ENCODE data around the gene CLIC4. TPM values are rescaled to one million over a fixed set of nuclear protein-coding genes. Genes with fewer than 3 reads are reported as not detected.
"Not testable (repeated sequence)": the region's sequence is repeated elsewhere in the genome, so short reads cannot be mapped to it uniquely, and the experiment has no call there.

Gene CLIC4
- total RNA-seq, 1 experiment from 2014 or later = 123 TPM

- Histone ChIP-seq H3K27ac (no peak overlapping the region), H4K20me1 (ENCODE audit: insufficient read depth) (peaks cover 17% of the 10 kb centered on the region)
Measured at GRCh38 chr1:24778141-24778540, 32.9 kb downstream of the CLIC4 start.

GRCh38 chr1:24779199-24779598 is 34.0 kb downstream of the CLIC4 start:
- POLR2A ChIA-PET (ENCODE audit: unreplicated experiment) = interaction anchor here (0.6 kb wide), 1 partner anchor 9 kb away, joined by 6 read pairs; no protein-coding TSS in a partner anchor

More at GRCh38 chr1:24778141-24778540, 32.9 kb downstream of the CLIC4 start:
- no peaks in the 10 kb centered on the region for H3K9me2 ChIP-seq (ENCODE audit: insufficient read depth)
- no peaks in the 10 kb centered on the region; the same call in 1 of the 2 replicates for H3F3A ChIP-seq (ENCODE audit: insufficient read depth, low read depth)
- H3K4me1 ChIP-seq (replicated peaks; ENCODE audit: insufficient read depth) = no peaks in the 10 kb centered on the region
- TF ChIP-seq EZH2 (IDR thresholded peaks at IDR 0.05; ENCODE audit: low read depth) (no peak), CTCF (conservative IDR thresholded peaks at IDR 0.05) (no peak)
- ChIA-PET CTCF (no interaction called here), POLR2A (ENCODE audit: unreplicated experiment) (no interaction called here)
- BruUV-seq (replicated peaks) = no TSS peak
- no peaks in the 10 kb centered on the region for H3K36me3 ChIP-seq (ENCODE audit: low read depth)
- no peaks in the 10 kb centered on the region for H3K27me3 ChIP-seq (ENCODE audit: insufficient read depth, low read depth)
- H3K79me2 ChIP-seq (ENCODE audit: low read depth) = peaks cover 26% of the 10 kb centered on the region
- H3K4me3 ChIP-seq = no peak overlapping the region
- no peaks in the 10 kb centered on the region for H3K9me3 ChIP-seq (ENCODE audit: insufficient read depth, low read depth)
- no peak for DNase-seq
- no peak overlapping the region for H2AFZ ChIP-seq
- H3K4me2 ChIP-seq = no peak overlapping the region
- intact Hi-C loops (cut with micrococcal nuclease; ENCODE audit: unreplicated experiment) = no loop called here

GRCh38 chr1:24779689-24780464 is 34.6 kb downstream of the CLIC4 start:
- Histone ChIP-seq H3K4me3 (no peak overlapping the region), H3K9me3 (ENCODE audit: insufficient read depth, low read depth) (no peaks in the 10 kb centered on the region), H2AFZ (no peak overlapping the region), H3K79me2 (ENCODE audit: low read depth) (peaks cover 24% of the 10 kb centered on the region), H3K9me2 (ENCODE audit: insufficient read depth) (no peaks in the 10 kb centered on the region), H3K4me1 (replicated peaks; ENCODE audit: insufficient read depth) (no peaks in the 10 kb centered on the region), H3K27me3 (ENCODE audit: insufficient read depth, low read depth) (no peaks in the 10 kb centered on the region), H4K20me1 (ENCODE audit: insufficient read depth) (peaks cover 17% of the 10 kb centered on the region), H3K27ac (no peak overlapping the region), H3K4me2 (no peak overlapping the region), H3F3A (ENCODE audit: insufficient read depth, low read depth) (no peaks in the 10 kb centered on the region; the same call in 1 of the 2 replicates), H3K36me3 (ENCODE audit: low read depth) (no peaks in the 10 kb centered on the region)
- ChIA-PET CTCF (no interaction called here), POLR2A (ENCODE audit: unreplicated experiment) (no interaction called here)
- DNase-seq = no peak
- TF ChIP-seq CTCF (conservative IDR thresholded peaks at IDR 0.05) (no peak), EZH2 (IDR thresholded peaks at IDR 0.05; ENCODE audit: low read depth) (no peak)
- BruUV-seq (replicated peaks) = no TSS peak
- intact Hi-C loops (cut with micrococcal nuclease; ENCODE audit: unreplicated experiment) = no loop called here

More at GRCh38 chr1:24779199-24779598, 34.0 kb downstream of the CLIC4 start:
- intact Hi-C loops (cut with micrococcal nuclease; ENCODE audit: unreplicated experiment); CTCF ChIA-PET; H3K27ac ChIP-seq; H2AFZ ChIP-seq; DNase-seq; H3K9me3 ChIP-seq (ENCODE audit: insufficient read depth, low read depth); H3F3A ChIP-seq (ENCODE audit: insufficient read depth, low read depth); H3K4me3 ChIP-seq; H3K27me3 ChIP-seq (ENCODE audit: insufficient read depth, low read depth); H3K4me2 ChIP-seq; H3K9me2 ChIP-seq (ENCODE audit: insufficient read depth); H3K4me1 ChIP-seq (replicated peaks; ENCODE audit: insufficient read depth); BruUV-seq (replicated peaks); H3K36me3 ChIP-seq (ENCODE audit: low read depth): not testable (repeated sequence)
- Histone ChIP-seq H4K20me1 (ENCODE audit: insufficient read depth) (peaks cover 17% of the 10 kb centered on the region), H3K79me2 (ENCODE audit: low read depth) (peaks cover 24% of the 10 kb centered on the region)

GRCh38 chr1:24780626-24781025 is 35.4 kb downstream of the CLIC4 start:
- H2AFZ ChIP-seq; POLR2A ChIA-PET (ENCODE audit: unreplicated experiment); H3K4me2 ChIP-seq; H3K27ac ChIP-seq; H3K4me3 ChIP-seq; H3K9me3 ChIP-seq (ENCODE audit: insufficient read depth, low read depth); DNase-seq; BruUV-seq (replicated peaks); intact Hi-C loops (cut with micrococcal nuclease; ENCODE audit: unreplicated experiment); H3F3A ChIP-seq (ENCODE audit: insufficient read depth, low read depth); H3K4me1 ChIP-seq (replicated peaks; ENCODE audit: insufficient read depth); H3K9me2 ChIP-seq (ENCODE audit: insufficient read depth); CTCF ChIA-PET; H3K36me3 ChIP-seq (ENCODE audit: low read depth); H3K27me3 ChIP-seq (ENCODE audit: insufficient read depth, low read depth): not testable (repeated sequence)
- Histone ChIP-seq H4K20me1 (ENCODE audit: insufficient read depth) (peaks cover 17% of the 10 kb centered on the region), H3K79me2 (ENCODE audit: low read depth) (peaks cover 24% of the 10 kb centered on the region)
